Cardiac fibroblast (primary cell): Measurements from ENCODE around the gene GNAO1.

Experiments
- DNase-seq, 2 donors: peaks; one replicate each; pipeline versions ENCODE4 v3.0.0 to v3.0.0-alpha.2; 2010; ENCODE audit warnings: low read depth in 2 of 2
- H3K4me3 ChIP-seq, 2 donors: replicated peaks in 1 of 2; 1 replicate in 1 of 2; 2 replicates in 1 of 2; pipeline ENCODE4 v1.5.1; 2011; ENCODE audit warnings: low read depth in 2 of 2, low read length in 2 of 2, mild to moderate bottlenecking in 2 of 2, moderate library complexity in 1 of 2
- CTCF ChIP-seq: IDR thresholded peaks from one replicate; pipeline ENCODE4 v1.5.1; 2011; ENCODE audit warnings: low read depth, mild to moderate bottlenecking, low read length, inconsistent platforms

GNAO1 gene

GRCh38 chr16:56262551-56263245 lies 71.4 kb downstream of the GNAO1 start:
- no peak overlapping the region for H3K4me3 ChIP-seq
- no peak for TF ChIP-seq CTCF
- DNase-seq = no peak

- no peak overlapping the region for H3K4me3 ChIP-seq
- no peak for DNase-seq
- TF ChIP-seq CTCF = no peak
Measured at GRCh38 chr16:56263711-56264608, 72.7 kb downstream of the GNAO1 start.

- H3K4me3 ChIP-seq = no peak overlapping the region
- DNase-seq = no peak
- no peak for TF ChIP-seq CTCF
Measured at GRCh38 chr16:56264609-56264972, 73.3 kb downstream of the GNAO1 start.

GRCh38 chr16:56265184-56265583 lies 73.9 kb downstream of the GNAO1 start:
- no peak for TF ChIP-seq CTCF
- no peak overlapping the region for H3K4me3 ChIP-seq
- no peak for DNase-seq

GRCh38 chr16:56265746-56266145 lies 74.5 kb downstream of the GNAO1 start:
- H3K4me3 ChIP-seq = no peak overlapping the region
- TF ChIP-seq CTCF = no peak
- no peak for DNase-seq

- no peak overlapping the region for H3K4me3 ChIP-seq
- TF ChIP-seq CTCF = no peak
- DNase-seq = no peak
Measured at GRCh38 chr16:56266641-56267607, 75.6 kb downstream of the GNAO1 start.
